Measurements from ENCODE around the gene CLIC5.

DNA sequence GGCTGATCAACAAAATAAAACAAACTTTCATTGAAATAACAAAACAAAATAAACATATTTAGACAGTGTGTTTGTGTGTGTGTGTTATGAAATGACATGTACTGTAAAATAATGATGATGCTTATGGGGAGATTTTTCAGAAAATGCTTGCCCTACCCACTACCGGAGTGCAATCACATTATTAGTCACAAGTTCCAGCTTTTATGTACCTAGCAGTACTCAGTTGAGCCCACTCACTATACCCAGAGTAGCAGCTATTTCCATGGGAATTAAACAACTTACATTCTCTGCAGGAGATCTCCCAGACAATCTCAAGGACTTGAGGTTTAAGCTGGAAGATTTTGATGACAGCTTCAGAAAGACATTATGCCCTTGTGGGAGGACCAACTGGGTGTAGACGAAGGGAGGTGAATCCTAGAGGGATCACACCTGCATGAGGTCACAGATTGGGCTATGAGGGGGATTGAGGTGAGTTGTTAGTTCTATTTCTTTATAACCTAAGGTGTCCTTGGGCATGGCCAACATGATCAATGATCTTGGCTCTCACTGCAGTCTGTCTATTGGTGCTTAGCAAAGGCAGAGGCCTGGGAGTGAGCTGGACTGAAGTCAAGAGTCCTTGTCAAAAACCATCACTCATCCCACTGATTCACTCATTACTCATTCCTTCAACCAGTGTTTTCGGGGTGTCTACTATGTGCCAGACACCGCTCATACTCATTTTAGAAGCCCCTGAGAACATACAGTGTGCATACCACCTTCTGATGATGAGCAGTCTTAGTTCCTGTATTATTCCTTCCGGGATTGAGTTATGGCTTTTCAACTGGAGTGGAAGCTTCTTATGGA is 6.7 kb upstream of the CLIC5 start:
- TF ChIP-seq, protein P1, sequence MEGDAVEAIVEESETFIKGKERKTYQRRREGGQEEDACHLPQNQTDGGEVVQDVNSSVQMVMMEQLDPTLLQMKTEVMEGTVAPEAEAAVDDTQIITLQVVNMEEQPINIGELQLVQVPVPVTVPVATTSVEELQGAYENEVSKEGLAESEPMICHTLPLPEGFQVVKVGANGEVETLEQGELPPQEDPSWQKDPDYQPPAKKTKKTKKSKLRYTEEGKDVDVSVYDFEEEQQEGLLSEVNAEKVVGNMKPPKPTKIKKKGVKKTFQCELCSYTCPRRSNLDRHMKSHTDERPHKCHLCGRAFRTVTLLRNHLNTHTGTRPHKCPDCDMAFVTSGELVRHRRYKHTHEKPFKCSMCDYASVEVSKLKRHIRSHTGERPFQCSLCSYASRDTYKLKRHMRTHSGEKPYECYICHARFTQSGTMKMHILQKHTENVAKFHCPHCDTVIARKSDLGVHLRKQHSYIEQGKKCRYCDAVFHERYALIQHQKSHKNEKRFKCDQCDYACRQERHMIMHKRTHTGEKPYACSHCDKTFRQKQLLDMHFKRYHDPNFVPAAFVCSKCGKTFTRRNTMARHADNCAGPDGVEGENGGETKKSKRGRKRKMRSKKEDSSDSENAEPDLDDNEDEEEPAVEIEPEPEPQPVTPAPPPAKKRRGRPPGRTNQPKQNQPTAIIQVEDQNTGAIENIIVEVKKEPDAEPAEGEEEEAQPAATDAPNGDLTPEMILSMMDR (IDR thresholded peaks at IDR 0.05): no peak
- no peak for TF ChIP-seq POLR2A (IDR thresholded peaks at IDR 0.05)
